Measurements from ENCODE around the gene FASLG. TPM values are rescaled to one million over a fixed set of nuclear protein-coding genes. Genes with fewer than 3 reads are reported as not detected.
"Not testable (repeated sequence)": the region's sequence is repeated elsewhere in the genome, so short reads cannot be mapped to it uniquely, and the experiment has no call there.

The FASLG gene
- not detected in 2 replicates for total RNA-seq (2014; rRNA removed; shearing (Covaris generic); ENCODE audit: low replicate concordance)

GRCh38 chr1:172658871-172659453 is at the start of gene FASLG:
Gene FASLG (plus strand): TSS chr1:172659103. CDS start chr1:172659202, 99 bp downstream.
- in situ Hi-C loops (cut with HindIII; ENCODE audit: low pct_unique_long_range_greater_than_20kb, low sequenced_read_pairs): no loop called here
- DNase-seq (ENCODE audit: low read depth): no peak

- peak; percentile 25 for DNase-seq (ENCODE audit: low read depth)
- in situ Hi-C loops (cut with HindIII; ENCODE audit: low pct_unique_long_range_greater_than_20kb, low sequenced_read_pairs): no loop called here
Observed at GRCh38 chr1:172609528-172609927, 49.4 kb upstream of the FASLG start.

GRCh38 chr1:172612478-172612877 is 46.4 kb upstream of the FASLG start:
- in situ Hi-C loops (cut with HindIII; ENCODE audit: low pct_unique_long_range_greater_than_20kb, low sequenced_read_pairs): no loop called here
- DNase-seq (ENCODE audit: low read depth): no peak

GRCh38 chr1:172613294-172613693 is 45.6 kb upstream of the FASLG start:
- in situ Hi-C loops (cut with HindIII; ENCODE audit: low pct_unique_long_range_greater_than_20kb, low sequenced_read_pairs): no loop called here
- DNase-seq (ENCODE audit: low read depth): no peak

- in situ Hi-C loops (cut with HindIII; ENCODE audit: low pct_unique_long_range_greater_than_20kb, low sequenced_read_pairs): no loop called here
- DNase-seq (ENCODE audit: low read depth): no peak
Observed at GRCh38 chr1:172616195-172616594, 42.7 kb upstream of the FASLG start.

GRCh38 chr1:172616636-172617035 is 42.3 kb upstream of the FASLG start:
- DNase-seq (ENCODE audit: low read depth): no peak
- in situ Hi-C loops (cut with HindIII; ENCODE audit: low pct_unique_long_range_greater_than_20kb, low sequenced_read_pairs): no loop called here

GRCh38 chr1:172620603-172621002 is 38.3 kb upstream of the FASLG start:
- in situ Hi-C loops (cut with HindIII; ENCODE audit: low pct_unique_long_range_greater_than_20kb, low sequenced_read_pairs); DNase-seq (ENCODE audit: low read depth): not testable (repeated sequence)

GRCh38 chr1:172622541-172622940 is 36.4 kb upstream of the FASLG start:
- no peak for DNase-seq (ENCODE audit: low read depth)
- in situ Hi-C loops (cut with HindIII; ENCODE audit: low pct_unique_long_range_greater_than_20kb, low sequenced_read_pairs): no loop called here

- no peak for DNase-seq (ENCODE audit: low read depth)
- in situ Hi-C loops (cut with HindIII; ENCODE audit: low pct_unique_long_range_greater_than_20kb, low sequenced_read_pairs): no loop called here
Observed at GRCh38 chr1:172623748-172624147, 35.2 kb upstream of the FASLG start.

- in situ Hi-C loops (cut with HindIII; ENCODE audit: low pct_unique_long_range_greater_than_20kb, low sequenced_read_pairs): no loop called here
- no peak for DNase-seq (ENCODE audit: low read depth)
Observed at GRCh38 chr1:172626845-172627244, 32.1 kb upstream of the FASLG start.

- in situ Hi-C loops (cut with HindIII; ENCODE audit: low pct_unique_long_range_greater_than_20kb, low sequenced_read_pairs): no loop called here
- no peak for DNase-seq (ENCODE audit: low read depth)
Observed at GRCh38 chr1:172627702-172628101, 31.2 kb upstream of the FASLG start.

GRCh38 chr1:172628401-172628800 is 30.5 kb upstream of the FASLG start:
- in situ Hi-C loops (cut with HindIII; ENCODE audit: low pct_unique_long_range_greater_than_20kb, low sequenced_read_pairs): no loop called here
- DNase-seq (ENCODE audit: low read depth): no peak

- in situ Hi-C loops (cut with HindIII; ENCODE audit: low pct_unique_long_range_greater_than_20kb, low sequenced_read_pairs): no loop called here
- no peak for DNase-seq (ENCODE audit: low read depth)
Observed at GRCh38 chr1:172629170-172629569, 29.7 kb upstream of the FASLG start.

GRCh38 chr1:172629638-172630037 is 29.3 kb upstream of the FASLG start:
- DNase-seq (ENCODE audit: low read depth): no peak

GRCh38 chr1:172630056-172630818 is 28.7 kb upstream of the FASLG start:
- peak; percentile 42 for DNase-seq (ENCODE audit: low read depth)
- in situ Hi-C loops (cut with HindIII; ENCODE audit: low pct_unique_long_range_greater_than_20kb, low sequenced_read_pairs): no loop called here

More at GRCh38 chr1:172629638-172630037, 29.3 kb upstream of the FASLG start:
- in situ Hi-C loops (cut with HindIII; ENCODE audit: low pct_unique_long_range_greater_than_20kb, low sequenced_read_pairs): no loop called here

GRCh38 chr1:172630868-172631267 is 28.0 kb upstream of the FASLG start:
- in situ Hi-C loops (cut with HindIII; ENCODE audit: low pct_unique_long_range_greater_than_20kb, low sequenced_read_pairs): no loop called here

GRCh38 chr1:172637522-172637921 is 21.4 kb upstream of the FASLG start:
- DNase-seq (ENCODE audit: low read depth): peak; percentile 81
- in situ Hi-C loops (cut with HindIII; ENCODE audit: low pct_unique_long_range_greater_than_20kb, low sequenced_read_pairs): no loop called here

More at GRCh38 chr1:172630868-172631267, 28.0 kb upstream of the FASLG start:
- DNase-seq (ENCODE audit: low read depth): no peak

- in situ Hi-C loops (cut with HindIII; ENCODE audit: low pct_unique_long_range_greater_than_20kb, low sequenced_read_pairs): no loop called here
Observed at GRCh38 chr1:172638249-172638648, 20.7 kb upstream of the FASLG start.

GRCh38 chr1:172638885-172639831 is 19.7 kb upstream of the FASLG start:
- in situ Hi-C loops (cut with HindIII; ENCODE audit: low pct_unique_long_range_greater_than_20kb, low sequenced_read_pairs): no loop called here
- DNase-seq (ENCODE audit: low read depth): peak; percentile 82

More at GRCh38 chr1:172638249-172638648, 20.7 kb upstream of the FASLG start:
- no peak for DNase-seq (ENCODE audit: low read depth)

Measured in Caki2 (cell line).